ENCODE measurements around the gene PRKAG2. TPM values are rescaled to one million over a fixed set of nuclear protein-coding genes. Genes with fewer than 3 reads are reported as not detected.

Gene PRKAG2
- total and polyA plus RNA-seq, 2 of the 8 experiments (the other 6 are each of a cell fraction or from before 2014, with no cell fraction given): 7.5 to 18.1 TPM

DNA sequence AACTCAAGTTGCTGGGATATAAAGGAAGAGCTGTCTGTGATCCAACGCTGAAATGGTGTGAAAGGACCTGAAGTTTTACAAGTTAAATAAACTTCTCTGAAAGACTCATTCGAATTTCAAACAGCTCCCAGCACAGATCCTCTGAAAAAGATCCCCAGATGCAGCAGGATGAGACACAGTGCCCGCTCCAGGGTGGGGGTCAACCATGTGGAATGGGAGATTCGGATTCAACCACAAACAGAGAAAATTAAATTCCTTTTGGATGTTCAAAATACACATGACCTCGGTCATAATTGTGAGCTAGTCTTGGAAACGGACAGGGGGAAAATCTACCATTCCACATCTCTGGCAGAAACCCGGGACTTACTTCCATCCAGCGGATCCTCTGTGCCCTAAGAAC, 119.6 kb downstream of the PRKAG2 start:
- no peak for TF ChIP-seq JUN (IDR thresholded peaks at IDR 0.05; ENCODE audit: low read depth, low read length)
- TF ChIP-seq ZNF274 (IDR thresholded peaks at IDR 0.05; ENCODE audit: borderline replicate concordance, extremely low read depth, low read length): no peak
- no peak for TF ChIP-seq SP4 (IDR thresholded peaks at IDR 0.05; ENCODE audit: low read length)
- TF ChIP-seq ASH2L (IDR thresholded peaks at IDR 0.05; ENCODE audit: low read length): no peak
- no peak for TF ChIP-seq POU5F1 (IDR thresholded peaks at IDR 0.05; ENCODE audit: low read depth, low read length)
- TF ChIP-seq SRF (IDR thresholded peaks at IDR 0.05; ENCODE audit: low read depth, low read length): no peak
- no peak for TF ChIP-seq CBX8 (IDR thresholded peaks at IDR 0.05; ENCODE audit: borderline replicate concordance, low read depth, low read length)
- no peak for TF ChIP-seq SAP30 (IDR thresholded peaks at IDR 0.05; ENCODE audit: insufficient read depth, insufficient replicate concordance, low read length)
- TF ChIP-seq, protein P1, sequence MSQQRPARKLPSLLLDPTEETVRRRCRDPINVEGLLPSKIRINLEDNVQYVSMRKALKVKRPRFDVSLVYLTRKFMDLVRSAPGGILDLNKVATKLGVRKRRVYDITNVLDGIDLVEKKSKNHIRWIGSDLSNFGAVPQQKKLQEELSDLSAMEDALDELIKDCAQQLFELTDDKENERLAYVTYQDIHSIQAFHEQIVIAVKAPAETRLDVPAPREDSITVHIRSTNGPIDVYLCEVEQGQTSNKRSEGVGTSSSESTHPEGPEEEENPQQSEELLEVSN (IDR thresholded peaks at IDR 0.05): no peak
- TF ChIP-seq, protein P2, sequence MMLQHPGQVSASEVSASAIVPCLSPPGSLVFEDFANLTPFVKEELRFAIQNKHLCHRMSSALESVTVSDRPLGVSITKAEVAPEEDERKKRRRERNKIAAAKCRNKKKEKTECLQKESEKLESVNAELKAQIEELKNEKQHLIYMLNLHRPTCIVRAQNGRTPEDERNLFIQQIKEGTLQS (IDR thresholded peaks at IDR 0.05; ENCODE audit: insufficient read depth, low read depth, low read length): no peak
- Histone ChIP-seq H3K56ac (replicated peaks; ENCODE audit: insufficient read length, low read depth, low read length) (no peak overlapping the region), H3K36me3 (ENCODE audit: control insufficient read depth in 2 of 4, insufficient read depth in 4 of 4, low read length in 3 of 4) (no peaks in the 10 kb centered on the region; a peak in 1 of 8 replicates), H2BK120ac (replicated peaks; ENCODE audit: low read depth, low read length) (no peak overlapping the region), H2BK5ac (ENCODE audit: low read depth, low read length) (no peak overlapping the region), H3K18ac (ENCODE audit: extremely low read depth, low read length) (no peak overlapping the region), H3K4me2 (ENCODE audit: insufficient read depth in 1 of 2, low read depth in 2 of 2, low read length in 2 of 2) (no peak overlapping the region), H3K79me2 (ENCODE audit: control insufficient read depth in 1 of 2, insufficient read depth in 2 of 2, low read length in 2 of 2) (no peaks in the 10 kb centered on the region), H2BK15ac (ENCODE audit: low read length) (no peak overlapping the region), H4K5ac (ENCODE audit: insufficient read length, low read depth, low read length) (no peak overlapping the region), H2AK5ac (ENCODE audit: low read depth, low read length) (no peak overlapping the region), H4K20me1 (replicated peaks in 1 of 2; ENCODE audit: control insufficient read depth in 1 of 2, insufficient read depth in 2 of 2, low read length in 2 of 2) (no peaks in the 10 kb centered on the region), H3K9ac (replicated peaks in 1 of 4; ENCODE audit: extremely low read depth in 1 of 4, low read depth in 3 of 4, low read length in 3 of 4) (no peak overlapping the region), H3K4ac (replicated peaks; ENCODE audit: insufficient read length, low read depth, low read length) (no peak overlapping the region), H3K27ac (ENCODE audit: low read depth, low read length) (no peak overlapping the region), H3K14ac (ENCODE audit: insufficient read length) (no peak overlapping the region), H3K27me3 (replicated peaks in 1 of 4; ENCODE audit: control insufficient read depth in 3 of 4, extremely low read depth in 1 of 4, insufficient read depth in 3 of 4, low read length in 3 of 4) (no peaks in the 10 kb centered on the region; a peak in 2 of 7 replicates), H3K9me3 (ENCODE audit: insufficient read depth in 2 of 2, low read depth in 1 of 2, low read length in 1 of 2) (no peaks in the 10 kb centered on the region), H4K8ac (ENCODE audit: extremely low read depth, insufficient read depth, low read length) (no peak overlapping the region), H2BK12ac (ENCODE audit: low read depth, low read length) (no peak overlapping the region), H3K23me2 (ENCODE audit: low read depth, low read length) (no peaks in the 10 kb centered on the region), H2AFZ (ENCODE audit: low read length) (no peak overlapping the region), H3K79me1 (ENCODE audit: low read depth, low read length) (no peaks in the 10 kb centered on the region), H4K91ac (replicated peaks; ENCODE audit: insufficient read length, low read length) (no peak overlapping the region), H2BK20ac (ENCODE audit: low read length) (peak overlapping the region; percentile 43; the same call in 1 of the 2 replicates), H3K4me1 (replicated peaks in 1 of 4; ENCODE audit: control insufficient read depth in 3 of 4, insufficient read depth in 4 of 4, low read length in 3 of 4) (peaks cover 2 to 10% (median 5%) of the 10 kb centered on the region in 4 experiments; a peak in 6 of 7 replicates), H3K23ac (ENCODE audit: insufficient read length) (no peak overlapping the region), H3K4me3 (ENCODE audit: extremely low read depth in 1 of 4, insufficient read depth in 2 of 4, low read depth in 3 of 4, low read length in 4 of 4) (no peak overlapping the region)
- ChIA-PET POLR2A (ENCODE audit: partially characterized antibody) (interaction anchor here (1.2 to 1.4 kb wide), 2 partner anchors 11 to 21 kb away, joined by 3 to 4 read pairs; no protein-coding TSS in a partner anchor), CTCF (ENCODE audit: partially characterized antibody) (interaction anchor here (0.9 to 8.6 kb wide), 12 partner anchors 9 to 407 kb away, joined by 3 to 107 read pairs (median 4); no protein-coding TSS in a partner anchor)
- FAIRE-seq (no peak), DNase-seq (ENCODE audit: low read depth in 1 of 2, low spot score in 2 of 2) (no peak)
- 72% methylated on average over 8 of the region's 8 CpGs; no CpG with 5 or more reads in 1 of the 2 experiments for WGBS, 2 experiments (ENCODE audit: extremely low coverage in 1 of 2, insufficient coverage in 1 of 2, insufficient read length in 1 of 2, insufficient replicate concordance in 2 of 2, low coverage in 1 of 2, low lambda C conversion rate in 2 of 2, missing lambda C conversion rate in 1 of 2)

Measured in H1 (cell line).